Thymus (tissue), 14 donors: Measurements from ENCODE around the gene MAGEE1. TPM values are rescaled to one million over a fixed set of nuclear protein-coding genes. Genes with fewer than 3 reads are reported as not detected.

Experiments used
- DNase-seq, 9 donors: peaks; one replicate each; pipeline ENCODE4 v3.0.0-alpha.2; 2013; ENCODE audit warnings: low spot score in 9 of 9, low read depth in 6 of 9, missing footprints in 1 of 9
- H3K27ac ChIP-seq, 2 donors: one replicate each; pipeline ENCODE4 v1.5.1; 2013; ENCODE audit warnings: control low read depth in 1 of 2, low read depth in 1 of 2, low read length in 1 of 2, mild to moderate bottlenecking in 1 of 2, moderate library complexity in 1 of 2
- H3K27me3 ChIP-seq, 2 donors: one replicate each; pipeline ENCODE4 v1.5.1; 2013; ENCODE audit warnings: low read length in 1 of 2; ENCODE audit not compliant: control insufficient read depth in 2 of 2, insufficient read depth in 1 of 2
- H3K36me3 ChIP-seq, 2 donors: one replicate each; pipeline ENCODE4 v1.5.1; 2013; ENCODE audit warnings: low read length in 1 of 2, mild to moderate bottlenecking in 1 of 2, moderate library complexity in 1 of 2; ENCODE audit not compliant: control insufficient read depth in 2 of 2, insufficient read depth in 2 of 2
- H3K4me1 ChIP-seq, 2 donors: one replicate each; pipeline ENCODE4 v1.5.1; 2013; ENCODE audit warnings: low read length in 2 of 2; ENCODE audit not compliant: control insufficient read depth in 2 of 2, insufficient read depth in 2 of 2
- H3K4me3 ChIP-seq, 2 donors: one replicate each; pipeline ENCODE4 v1.5.1; 2013; ENCODE audit warnings: low read length in 2 of 2, control low read depth in 1 of 2, mild to moderate bottlenecking in 1 of 2
- H3K9me3 ChIP-seq, 2 donors: one replicate each; pipeline ENCODE4 v1.5.1; 2013; ENCODE audit warnings: low read length in 1 of 2, mild to moderate bottlenecking in 1 of 2; ENCODE audit not compliant: control insufficient read depth in 2 of 2, insufficient read depth in 1 of 2
- WGBS: extraction: QIAGEN DNeasy Blood & Tissue Kit; methylation state at CpG from one replicate; pipeline ENCODE4 v1.1.7; 2013; 5-methylcytosine and 5-hydroxymethylcytosine counted together
- long read RNA-seq, 10 donors: transcript quantifications; one replicate each; lab custom pipeline, GENCODE V29; 2026
- polyA plus RNA-seq: library from polyadenylated mRNA; stranded (reverse); fragments of 200-250 nt; gene quantifications from one replicate; pipeline ENCODE4 v1.2.3, GENCODE V29; 2013
- total RNA-seq: library from RNA; stranded (reverse); fragments of 120-200 nt; gene quantifications from one replicate; pipeline ENCODE4 v1.2.4, GENCODE V29; 2013
- donor health status: healthy.

MAGEE1 gene, protein sequence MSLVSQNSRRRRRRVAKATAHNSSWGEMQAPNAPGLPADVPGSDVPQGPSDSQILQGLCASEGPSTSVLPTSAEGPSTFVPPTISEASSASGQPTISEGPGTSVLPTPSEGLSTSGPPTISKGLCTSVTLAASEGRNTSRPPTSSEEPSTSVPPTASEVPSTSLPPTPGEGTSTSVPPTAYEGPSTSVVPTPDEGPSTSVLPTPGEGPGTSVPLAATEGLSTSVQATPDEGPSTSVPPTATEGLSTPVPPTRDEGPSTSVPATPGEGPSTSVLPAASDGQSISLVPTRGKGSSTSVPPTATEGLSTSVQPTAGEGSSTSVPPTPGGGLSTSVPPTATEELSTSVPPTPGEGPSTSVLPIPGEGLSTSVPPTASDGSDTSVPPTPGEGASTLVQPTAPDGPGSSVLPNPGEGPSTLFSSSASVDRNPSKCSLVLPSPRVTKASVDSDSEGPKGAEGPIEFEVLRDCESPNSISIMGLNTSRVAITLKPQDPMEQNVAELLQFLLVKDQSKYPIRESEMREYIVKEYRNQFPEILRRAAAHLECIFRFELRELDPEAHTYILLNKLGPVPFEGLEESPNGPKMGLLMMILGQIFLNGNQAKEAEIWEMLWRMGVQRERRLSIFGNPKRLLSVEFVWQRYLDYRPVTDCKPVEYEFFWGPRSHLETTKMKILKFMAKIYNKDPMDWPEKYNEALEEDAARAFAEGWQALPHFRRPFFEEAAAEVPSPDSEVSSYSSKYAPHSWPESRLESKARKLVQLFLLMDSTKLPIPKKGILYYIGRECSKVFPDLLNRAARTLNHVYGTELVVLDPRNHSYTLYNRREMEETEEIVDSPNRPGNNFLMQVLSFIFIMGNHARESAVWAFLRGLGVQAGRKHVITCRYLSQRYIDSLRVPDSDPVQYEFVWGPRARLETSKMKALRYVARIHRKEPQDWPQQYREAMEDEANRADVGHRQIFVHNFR
- total RNA-seq: 0.85 TPM
- polyA plus RNA-seq: 3.4 TPM
- long read RNA-seq, donor 1, partial matches to known transcripts: 0 of 1 reads
- long read RNA-seq, donor 1, other reads (novel, unspliced or antisense): 0 of 1 reads
- long read RNA-seq, donor 2, transcript MAGEE1-201 (1 exons, 3,630 nt): major isoform, 6 of 6 reads
- long read RNA-seq, donor 2, partial matches to known transcripts: 0 of 6 reads
- long read RNA-seq, donor 2, other reads (novel, unspliced or antisense): 0 of 6 reads
- long read RNA-seq, donor 3, transcript MAGEE1-201 (1 exons, 3,630 nt): major isoform, 7 of 7 reads
- long read RNA-seq, donor 3, partial matches to known transcripts: 0 of 7 reads
- long read RNA-seq, donor 3, other reads (novel, unspliced or antisense): 0 of 7 reads
- long read RNA-seq, donor 4, transcript MAGEE1-201 (1 exons, 3,630 nt): major isoform, 5 of 5 reads
- long read RNA-seq, donor 4, partial matches to known transcripts: 0 of 5 reads
- long read RNA-seq, donor 4, other reads (novel, unspliced or antisense): 0 of 5 reads
- long read RNA-seq, donor 5, transcript MAGEE1-201 (1 exons, 3,630 nt): major isoform, 7 of 7 reads
- long read RNA-seq, donor 5, partial matches to known transcripts: 0 of 7 reads
- long read RNA-seq, donor 5, other reads (novel, unspliced or antisense): 0 of 7 reads
- long read RNA-seq, donor 6, partial matches to known transcripts: 0 of 2 reads
- long read RNA-seq, donor 6, other reads (novel, unspliced or antisense): 0 of 2 reads
- long read RNA-seq, donor 7, transcript MAGEE1-201 (1 exons, 3,630 nt): major isoform, 5 of 5 reads
- long read RNA-seq, donor 7, partial matches to known transcripts: 0 of 5 reads
- long read RNA-seq, donor 7, other reads (novel, unspliced or antisense): 0 of 5 reads
- long read RNA-seq, donor 8, partial matches to known transcripts: 0 of 4 reads
- long read RNA-seq, donor 8, other reads (novel, unspliced or antisense): 0 of 4 reads
- long read RNA-seq, donor 9, partial matches to known transcripts: 0 of 2 reads
- long read RNA-seq, donor 9, other reads (novel, unspliced or antisense): 0 of 2 reads
- long read RNA-seq, donor 10: 0 reads

DNA sequence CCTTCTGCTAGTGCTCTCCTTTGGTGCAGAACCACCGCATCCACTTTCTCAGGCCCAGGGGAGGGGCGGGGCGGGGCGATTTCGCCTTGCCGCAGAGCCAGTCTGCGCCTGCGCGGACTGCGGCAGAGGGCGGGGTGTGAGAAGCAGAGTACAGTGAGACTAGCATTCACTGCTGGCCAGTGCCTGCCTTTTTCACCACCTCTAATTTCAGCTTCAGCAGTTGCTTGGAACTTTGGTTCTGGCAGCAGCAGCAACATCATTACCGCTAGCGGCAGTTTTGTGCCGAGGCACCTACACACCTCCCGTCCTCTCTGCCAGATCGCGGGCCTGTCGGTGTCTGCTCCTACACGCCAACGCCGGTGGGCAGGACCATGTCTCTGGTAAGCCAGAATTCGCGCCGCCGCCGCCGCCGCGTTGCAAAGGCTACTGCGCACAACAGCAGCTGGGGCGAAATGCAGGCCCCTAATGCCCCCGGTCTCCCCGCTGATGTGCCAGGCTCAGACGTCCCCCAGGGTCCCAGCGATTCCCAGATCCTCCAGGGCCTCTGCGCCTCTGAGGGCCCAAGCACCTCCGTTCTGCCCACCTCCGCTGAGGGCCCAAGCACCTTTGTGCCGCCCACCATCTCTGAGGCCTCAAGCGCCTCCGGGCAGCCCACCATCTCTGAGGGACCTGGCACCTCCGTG is at the start of gene MAGEE1:
MAGEE1 (plus strand) TSS at position 151 of the 683 bp plus-strand sequence; CDS start at position 372, 221 bp downstream.
- no peaks in the 10 kb centered on the region for H3K9me3 ChIP-seq
- H3K4me1 ChIP-seq: no peaks in the 10 kb centered on the region
- peak within 1 kb of the TSS in 1 of 2 donors; percentile 79 for H3K27ac ChIP-seq
- H3K36me3 ChIP-seq: no peaks in the 10 kb centered on the region
- WGBS: under 1% methylated on average over 42 of the region's 42 CpGs
- peak within 1 kb of the TSS; percentile 63 to 66 for H3K4me3 ChIP-seq
- no peaks in the 10 kb centered on the region for H3K27me3 ChIP-seq
- peak; percentile 34 to 84 (median 61) for DNase-seq

DNA sequence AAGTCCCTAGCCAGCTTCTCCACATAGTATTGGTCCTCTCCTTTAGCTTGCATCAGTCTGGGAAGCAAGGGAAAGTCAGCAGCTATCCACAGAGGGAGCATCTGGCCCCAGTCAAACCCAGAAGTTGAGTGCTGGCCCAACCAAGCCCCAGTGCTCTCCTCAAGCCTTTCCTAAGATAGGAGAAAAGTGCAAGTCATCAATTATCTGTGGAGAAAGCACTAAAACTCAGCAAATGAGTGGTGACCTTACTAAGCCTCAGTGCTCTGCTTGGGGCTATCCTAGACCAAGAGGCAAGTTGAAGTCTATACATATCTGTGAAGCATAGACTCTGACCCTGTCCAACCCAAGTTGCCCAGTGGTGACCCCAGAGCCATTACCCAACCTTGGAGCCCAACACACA is 28.5 kb upstream of the MAGEE1 start:
- Histone ChIP-seq H3K9me3 (no peaks in the 10 kb centered on the region), H3K4me1 (no peaks in the 10 kb centered on the region), H3K36me3 (no peaks in the 10 kb centered on the region), H3K27ac (no peak overlapping the region), H3K4me3 (no peak overlapping the region), H3K27me3 (no peaks in the 10 kb centered on the region)
- no peak for DNase-seq

DNA sequence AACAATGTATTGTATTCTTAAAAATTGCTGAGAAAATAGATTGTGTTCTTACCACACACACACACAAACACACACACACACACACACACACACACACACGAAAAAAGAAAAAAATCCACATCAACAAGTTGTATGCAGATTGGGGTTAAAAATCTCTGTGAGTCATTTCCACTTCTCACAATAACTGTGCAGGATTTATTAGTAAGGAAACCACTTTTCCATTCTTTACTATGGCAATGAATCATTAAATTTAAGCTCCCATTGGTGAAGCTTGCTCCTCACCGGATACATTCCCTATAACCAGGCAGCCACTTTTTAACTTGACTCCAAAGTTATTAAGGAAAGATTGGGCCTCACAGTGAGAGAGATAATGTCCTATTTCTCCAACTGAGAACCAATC is 19.7 kb upstream of the MAGEE1 start:
- Histone ChIP-seq H3K27ac (no peak overlapping the region), H3K36me3 (no peaks in the 10 kb centered on the region), H3K9me3 (no peaks in the 10 kb centered on the region), H3K4me1 (no peaks in the 10 kb centered on the region), H3K4me3 (no peak overlapping the region), H3K27me3 (no peaks in the 10 kb centered on the region)
- 60% methylated on average over 2 of the region's 2 CpGs for WGBS
- DNase-seq: no peak

GRCh38 chrX:76420237-76420636 is 7.3 kb upstream of the MAGEE1 start:
- H3K36me3 ChIP-seq: no peaks in the 10 kb centered on the region
- 93% methylated on average over 1 of the region's 1 CpG for WGBS
- H3K4me1 ChIP-seq: no peaks in the 10 kb centered on the region

GRCh38 chrX:76428243-76429130 is 977 bp downstream of the MAGEE1 start:
- H3K36me3 ChIP-seq: no peaks in the 10 kb centered on the region
- 35% methylated on average over 60 of the region's 60 CpGs for WGBS
- DNase-seq: peak in 6 of 9 donors; percentile 4 to 57 (median 23)
- no peaks in the 10 kb centered on the region for H3K4me1 ChIP-seq
- peak overlapping the region in 1 of 2 donors; percentile 79 for H3K27ac ChIP-seq
- no peaks in the 10 kb centered on the region for H3K27me3 ChIP-seq
- peak overlapping the region; percentile 63 to 66 for H3K4me3 ChIP-seq
- no peaks in the 10 kb centered on the region for H3K9me3 ChIP-seq

More at GRCh38 chrX:76420237-76420636, 7.3 kb upstream of the MAGEE1 start:
- H3K9me3 ChIP-seq: no peaks in the 10 kb centered on the region
- DNase-seq: no peak
- no peak overlapping the region for H3K27ac ChIP-seq
- no peaks in the 10 kb centered on the region for H3K27me3 ChIP-seq
- H3K4me3 ChIP-seq: no peak overlapping the region

- DNase-seq: no peak
- no peak overlapping the region for H3K27ac ChIP-seq
- H3K4me1 ChIP-seq: no peaks in the 10 kb centered on the region
- no peaks in the 10 kb centered on the region for H3K27me3 ChIP-seq
- H3K9me3 ChIP-seq: no peaks in the 10 kb centered on the region
- 93% methylated on average over 1 of the region's 1 CpG for WGBS
- no peak overlapping the region for H3K4me3 ChIP-seq
- H3K36me3 ChIP-seq: no peaks in the 10 kb centered on the region
Measured at GRCh38 chrX:76433219-76433618, 5.7 kb downstream of the MAGEE1 start.

DNA sequence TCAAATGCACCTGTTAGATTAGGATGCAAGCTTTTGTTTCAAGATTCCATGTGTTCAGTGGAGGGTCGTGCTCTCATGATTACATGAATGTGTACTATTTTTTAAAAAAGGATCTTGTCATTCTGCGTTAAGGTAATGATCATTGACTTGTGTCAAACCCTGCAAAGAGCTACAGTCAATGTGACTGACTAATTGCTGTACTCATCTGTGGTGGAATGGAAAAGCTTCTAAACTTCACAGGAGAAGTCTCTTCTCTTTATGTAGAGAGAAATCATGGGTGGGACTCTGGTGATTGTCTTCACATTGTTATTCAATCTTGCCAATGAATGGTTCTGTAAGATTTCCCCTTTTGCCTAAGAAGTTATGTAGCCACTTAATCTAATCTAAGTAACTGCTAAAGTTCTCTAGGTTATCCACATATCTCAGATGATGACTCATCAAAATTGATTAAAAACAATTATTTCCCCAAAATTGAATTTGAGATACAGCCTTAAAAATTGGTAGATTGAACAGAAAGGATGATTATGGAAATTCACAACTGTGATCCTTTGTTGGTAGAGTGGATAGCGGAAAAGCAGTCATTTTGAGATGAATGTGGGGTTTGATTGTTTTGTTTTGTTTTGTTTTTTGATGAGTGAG is 6.7 kb downstream of the MAGEE1 start:
- Histone ChIP-seq H3K9me3 (no peaks in the 10 kb centered on the region), H3K27ac (no peak overlapping the region), H3K36me3 (no peaks in the 10 kb centered on the region), H3K4me3 (no peak overlapping the region), H3K27me3 (no peaks in the 10 kb centered on the region), H3K4me1 (no peaks in the 10 kb centered on the region)
- no peak for DNase-seq
- WGBS: 96% methylated on average over 3 of the region's 3 CpGs
